Stimulated activated CD4-positive, alpha-beta T cell treated with anti-CD3 and anti-CD28 coated beads, Interleukin-4, amount 100 ng/mL, for 4 hours (primary cell): ENCODE data around the gene MPC2.

Experiments used
- DNase-seq, 2 experiments: peaks; one replicate each; pipeline ENCODE4 v3.0.0-alpha.2; 2020

The MPC2 gene

GRCh38 chr1:167936930-167937708 lies at the start of gene MPC2:
MPC2 (minus strand) TSS chr1:167937072; CDS start chr1:167935841, 1,231 bp downstream.
- DNase-seq, result peak; percentile 48 to 61

- peak in 1 of 2 experiments; percentile 21 for DNase-seq
Observed at GRCh38 chr1:167984886-167985489, 48.1 kb upstream of the MPC2 start.

- no peak for DNase-seq
Observed at GRCh38 chr1:167983797-167984420, 47.0 kb upstream of the MPC2 start.

- no peak for DNase-seq
Observed at GRCh38 chr1:167981933-167982332, 45.1 kb upstream of the MPC2 start.

- no peak for DNase-seq
Observed at GRCh38 chr1:167977245-167977644, 40.4 kb upstream of the MPC2 start.

GRCh38 chr1:167974698-167975097 lies 37.8 kb upstream of the MPC2 start:
- no peak for DNase-seq

- no peak for DNase-seq
Observed at GRCh38 chr1:167973832-167974231, 37.0 kb upstream of the MPC2 start.

DNA sequence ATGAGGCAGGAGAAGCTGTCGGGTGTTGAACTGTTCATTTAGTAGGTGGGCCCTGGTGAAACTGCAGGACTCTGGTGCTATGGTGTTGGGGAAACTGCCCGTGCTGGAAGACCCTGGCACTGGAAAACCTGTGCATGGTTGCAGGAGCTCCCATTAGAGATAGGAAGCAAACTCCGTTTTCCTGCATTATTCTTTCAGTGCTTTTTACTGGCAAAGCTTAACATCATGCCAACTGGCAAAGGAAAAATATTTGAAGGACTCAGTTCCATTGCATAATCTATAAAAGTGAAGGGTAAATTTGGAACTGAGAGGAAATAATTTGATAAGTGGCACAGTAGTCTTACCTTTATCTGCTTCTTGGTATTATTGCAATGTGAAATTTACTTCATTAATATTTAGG lies 31.7 kb upstream of the MPC2 start:
- DNase-seq, result no peak

- no peak for DNase-seq
Observed at GRCh38 chr1:167966050-167966449, 29.2 kb upstream of the MPC2 start.

DNA sequence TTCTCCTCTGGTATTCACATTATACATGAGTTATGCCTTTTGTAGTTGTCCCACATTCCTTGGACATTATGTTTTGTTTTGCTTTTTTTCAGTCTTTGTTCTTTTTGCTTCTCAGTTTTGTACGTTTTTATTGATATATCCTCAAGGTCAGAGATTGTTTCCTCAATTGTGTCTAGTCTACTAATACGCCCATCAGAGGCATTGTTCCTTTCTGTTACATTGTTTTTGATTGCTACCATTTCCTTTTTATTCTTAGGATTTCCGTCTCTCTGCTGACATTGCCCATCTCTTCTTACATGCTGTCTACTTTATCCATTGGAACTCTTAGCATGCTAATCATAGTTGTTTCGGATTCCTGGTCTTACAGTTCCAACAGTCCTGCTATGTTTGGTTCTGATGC lies 27.8 kb upstream of the MPC2 start:
- DNase-seq, result no peak

DNA sequence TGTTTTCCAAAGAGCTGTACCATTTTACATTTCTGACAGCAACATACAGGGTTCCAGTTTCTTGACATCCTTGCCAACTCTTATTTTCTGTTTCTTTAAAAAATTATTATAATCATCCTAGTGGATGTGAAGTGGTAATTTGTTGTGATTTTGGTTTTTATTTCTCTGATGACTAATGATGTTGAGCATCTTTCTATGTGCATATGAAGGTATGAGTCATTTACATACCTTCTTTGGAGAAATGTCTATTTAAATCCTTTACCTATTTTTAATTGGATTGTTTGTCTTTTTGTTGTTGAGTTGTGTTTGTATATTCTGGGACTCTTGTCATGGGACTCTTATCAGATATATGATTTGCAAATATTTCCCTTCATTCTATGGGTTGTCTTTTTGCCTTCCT lies 20.8 kb upstream of the MPC2 start:
- no peak for DNase-seq

GRCh38 chr1:167955915-167956314 lies 19.0 kb upstream of the MPC2 start:
- no peak for DNase-seq

DNA sequence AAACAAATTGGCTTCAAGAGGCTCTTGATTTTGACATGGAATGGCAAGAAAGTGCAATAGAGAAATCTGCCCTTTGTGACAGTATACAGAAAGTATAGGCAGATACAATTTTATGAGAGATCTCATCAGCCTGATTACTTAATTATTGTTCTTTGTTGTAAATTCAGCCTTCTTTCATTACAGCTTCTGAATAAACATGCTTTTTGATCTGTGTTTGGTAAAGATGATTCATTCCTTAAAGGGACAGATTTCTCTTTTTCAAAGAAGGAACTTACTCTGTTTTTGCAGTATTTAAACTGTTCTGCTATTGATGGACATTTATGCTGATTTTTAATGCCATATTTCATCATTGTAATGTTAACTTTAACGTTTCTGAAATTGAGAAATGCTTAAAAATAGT lies 13.7 kb upstream of the MPC2 start:
- no peak for DNase-seq

DNA sequence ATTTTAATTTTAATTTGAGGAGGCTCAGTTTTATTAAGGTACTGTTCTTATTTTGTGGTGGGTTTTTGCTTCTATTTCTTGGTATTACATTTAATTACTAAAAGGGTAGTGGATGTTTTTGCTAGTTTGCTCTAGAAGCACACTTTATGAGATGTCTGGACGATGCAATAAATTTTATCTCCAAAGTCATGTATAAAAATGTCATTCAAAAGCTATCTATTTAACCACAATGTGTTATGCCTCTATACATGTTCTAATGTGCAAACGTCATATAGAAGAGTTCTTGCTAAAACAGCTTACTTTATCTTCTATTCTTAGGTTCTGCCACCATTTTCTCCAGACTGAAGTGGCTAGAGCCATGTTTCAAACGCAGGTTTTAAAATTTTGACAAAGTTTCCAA lies 12.9 kb upstream of the MPC2 start:
- no peak for DNase-seq

GRCh38 chr1:167947733-167948132 lies 10.9 kb upstream of the MPC2 start:
- no peak for DNase-seq

GRCh38 chr1:167943541-167943940 lies 6.7 kb upstream of the MPC2 start:
- no peak for DNase-seq

DNA sequence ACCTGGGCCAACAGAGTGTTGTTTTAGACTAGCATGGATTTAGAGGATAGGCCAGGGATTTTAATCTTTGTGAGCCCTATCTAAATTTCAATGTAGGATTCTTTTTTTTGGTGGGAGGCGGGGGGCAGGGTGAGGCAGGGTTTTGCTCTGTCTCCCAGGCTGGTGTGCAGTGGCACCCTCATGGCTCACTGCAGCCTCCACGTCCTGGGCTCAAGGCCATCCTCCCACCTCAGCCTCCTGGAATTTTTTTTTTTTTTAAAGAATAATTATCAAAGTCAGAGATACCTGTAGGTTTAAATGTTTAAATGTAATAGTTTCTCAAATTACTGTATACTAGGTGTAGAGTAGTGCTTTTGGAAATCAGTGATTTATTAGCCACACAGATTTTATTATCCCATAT lies 3.4 kb upstream of the MPC2 start:
- DNase-seq, result no peak

DNA sequence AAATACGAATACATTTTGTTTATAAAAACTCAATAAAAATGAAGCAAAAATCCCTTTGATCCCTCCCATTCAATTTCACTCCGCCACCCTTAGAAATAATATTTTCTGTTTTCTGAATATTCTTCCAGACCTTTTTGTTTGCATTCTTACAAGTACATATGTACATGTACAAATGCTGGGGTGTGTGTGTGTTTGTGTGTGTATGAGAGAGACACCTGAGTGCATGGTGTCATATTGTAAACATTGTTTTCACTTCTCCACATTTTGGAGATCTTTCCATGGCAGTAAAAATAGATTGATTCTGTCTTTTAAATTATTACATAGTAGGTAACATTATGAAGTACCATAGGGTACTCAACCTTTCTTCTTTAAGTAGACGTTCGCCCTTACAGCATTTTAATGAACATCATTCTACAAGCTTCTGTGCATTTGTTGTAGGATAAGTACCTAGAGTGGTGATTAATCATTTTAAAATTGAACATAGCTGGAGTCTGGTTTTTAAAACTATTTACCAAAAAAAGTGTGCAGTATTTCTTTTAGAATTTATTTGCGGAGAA lies 1.3 kb upstream of the MPC2 start:
- no peak for DNase-seq

DNA sequence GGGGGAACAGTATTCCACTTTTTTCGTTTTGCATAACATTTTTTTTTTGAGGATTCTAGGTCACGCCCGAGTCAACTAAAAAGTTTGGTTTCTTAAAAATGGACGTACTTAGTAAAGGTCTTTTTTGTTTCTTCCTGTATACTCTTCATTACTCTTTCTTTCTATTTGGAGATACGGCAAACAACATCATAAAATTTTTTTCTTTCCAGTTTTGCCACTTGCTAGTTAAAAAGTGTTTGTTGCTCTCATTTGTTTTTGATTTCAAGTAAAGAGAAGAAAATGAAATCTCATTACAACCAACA lies 788 bp upstream of the MPC2 start:
- DNase-seq, result no peak

DNA sequence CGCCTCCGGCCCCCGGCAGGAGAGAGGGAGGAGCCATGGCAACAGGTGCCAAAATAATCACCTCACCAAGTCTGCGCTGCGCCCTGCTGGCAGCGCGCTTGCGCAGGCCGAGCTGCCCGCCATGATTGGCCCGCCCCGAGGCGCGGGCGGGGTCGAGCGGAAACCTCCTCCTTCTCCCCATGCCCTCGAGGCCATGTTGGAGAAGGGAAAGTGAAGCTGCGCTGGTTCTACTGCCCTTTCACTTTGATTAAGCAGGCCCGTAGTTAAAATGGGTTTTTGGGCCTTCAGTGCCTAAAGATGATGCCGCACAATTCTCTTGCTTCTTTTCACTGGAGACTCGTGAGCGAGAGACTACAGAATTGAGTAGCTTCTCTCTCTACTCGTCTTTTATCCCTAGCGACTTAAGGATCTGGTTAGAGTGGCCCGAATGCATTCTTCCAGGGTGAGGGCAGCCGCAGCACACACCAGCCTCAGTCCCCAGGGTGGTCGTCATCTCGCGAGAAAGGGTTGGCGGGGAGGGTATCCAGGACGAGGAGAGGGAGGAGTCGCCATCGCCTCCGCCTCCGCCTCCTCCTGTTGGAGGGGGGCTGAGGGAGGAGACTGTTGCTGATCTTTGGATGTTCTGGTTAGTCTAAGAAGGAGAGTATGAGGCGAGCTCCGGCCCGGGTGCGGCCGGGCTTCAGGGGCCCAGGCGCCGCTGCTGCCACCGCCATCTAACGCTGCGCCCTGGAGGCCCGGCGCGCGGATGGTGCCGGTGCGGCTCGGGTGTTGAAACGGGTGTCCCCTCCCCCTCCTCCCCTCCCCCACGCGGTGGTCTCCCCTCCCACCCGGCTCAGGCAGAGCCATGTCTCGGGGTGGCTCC lies 573 bp downstream of the MPC2 start, which contains the start of gene DCAF6:
DCAF6 (plus strand) TSS at position 616 of the 862 bp plus-strand sequence; CDS start at position 845, 229 bp downstream.
- DNase-seq, result peak; percentile 93 to 98

GRCh38 chr1:167935216-167936067 lies 1.4 kb downstream of the MPC2 start:
- DNase-seq, result peak in 1 of 2 experiments; percentile 7
